NCI-H345 treated with DMSO at 0.1 percent for 48 hours (cell line): ENCODE measurements around the gene PSMC5.
"Not testable (repeated sequence)": the region's sequence is repeated elsewhere in the genome, so short reads cannot be mapped to it uniquely, and the experiment has no call there.

Source experiments
- DNase-seq: peaks from one replicate; lab custom pipeline; 2025; ENCODE audit not compliant: unreplicated experiment; lab: John Stamatoyannopoulos, UW

The PSMC5 gene

GRCh38 chr17:63838631-63839171 is 11.5 kb downstream of the PSMC5 start:
- DNase-seq, result no peak

- no peak for DNase-seq
These were observed 13.5 kb downstream of the PSMC5 start for GRCh38 chr17:63840591-63841349.

- DNase-seq, result no peak
These were observed 14.3 kb downstream of the PSMC5 start for GRCh38 chr17:63841350-63842172.

- DNase-seq, result no peak
These were observed 14.9 kb downstream of the PSMC5 start for GRCh38 chr17:63842173-63842539.

GRCh38 chr17:63842540-63843386 is 15.5 kb downstream of the PSMC5 start, which contains the start of gene SMARCD2:
Gene SMARCD2 (minus strand): TSS chr17:63842685. CDS start chr17:63842674, 11 bp downstream.
- peak; percentile 91 for DNase-seq

- DNase-seq, result not testable (repeated sequence)
These were observed 16.2 kb downstream of the PSMC5 start for GRCh38 chr17:63843387-63843888.

- no peak for DNase-seq
These were observed 16.9 kb downstream of the PSMC5 start for GRCh38 chr17:63843910-63844677.

GRCh38 chr17:63845509-63845908 is 18.3 kb downstream of the PSMC5 start:
- no peak for DNase-seq

- no peak for DNase-seq
These were observed 20.5 kb downstream of the PSMC5 start for GRCh38 chr17:63847525-63848249.

GRCh38 chr17:63848834-63849689 is 21.8 kb downstream of the PSMC5 start:
- no peak for DNase-seq

- no peak for DNase-seq
These were observed 23.2 kb downstream of the PSMC5 start for GRCh38 chr17:63850401-63850800.

GRCh38 chr17:63853260-63853659 is 26.0 kb downstream of the PSMC5 start:
- no peak for DNase-seq

- no peak for DNase-seq
These were observed 27.5 kb downstream of the PSMC5 start for GRCh38 chr17:63854709-63855108.

- DNase-seq, result no peak
These were observed 28.0 kb downstream of the PSMC5 start for GRCh38 chr17:63855185-63855584.

- not testable (repeated sequence) for DNase-seq
These were observed 29.2 kb downstream of the PSMC5 start for GRCh38 chr17:63856425-63856824.

GRCh38 chr17:63859257-63859656 is 32.0 kb downstream of the PSMC5 start:
- DNase-seq, result no peak

GRCh38 chr17:63866625-63867024 is 39.4 kb downstream of the PSMC5 start:
- DNase-seq, result not testable (repeated sequence)

- DNase-seq, result not testable (repeated sequence)
These were observed 42.5 kb downstream of the PSMC5 start for GRCh38 chr17:63869491-63870291.
